ENCODE results near the gene RPL41. TPM values are rescaled to one million over a fixed set of nuclear protein-coding genes. Genes with fewer than 3 reads are reported as not detected.

RPL41 gene
- total and polyA plus RNA-seq, 9 of the 15 experiments (the other 6 are each of a cell fraction or from before 2014, with no cell fraction given), result 3,403 to 11,276 (median 5,604) TPM

GRCh38 chr12:56126732-56127239 lies 10.4 kb downstream of the RPL41 start (continued):
- TF ChIP-seq ETV6 (IDR thresholded peaks at IDR 0.05; ENCODE audit: borderline replicate concordance in 1 of 2, low read depth in 2 of 2, low read length in 1 of 2) (peak in 1 of 2 experiments; percentile 88; a peak in 2 of 4 replicates), ETV6 (CRISPR knock-in tag; IDR thresholded peaks at IDR 0.05; ENCODE audit: borderline replicate concordance) (no peak), SMAD1 (IDR thresholded peaks at IDR 0.05; ENCODE audit: low read depth, low read length, partially characterized antibody) (peak; percentile 82), ATF3 (IDR thresholded peaks at IDR 0.05) (peak; percentile 86), ATF3 (CRISPR knock-in tag; conservative IDR thresholded peaks at IDR 0.05) (no peak), RBFOX2 (IDR thresholded peaks at IDR 0.05; ENCODE audit: low read depth, low read length) (peak; percentile 58), ZNF175 (CRISPR knock-in tag; IDR thresholded peaks at IDR 0.05; ENCODE audit: low read depth) (0 out of 2 replicates have a peak, but pooled peaks have one; percentile 68), REST (IDR thresholded peaks at IDR 0.05; ENCODE audit: borderline replicate concordance) (peak; percentile 53; the same call in 1 of the 2 replicates), REST (CRISPR knock-in tag; IDR thresholded peaks at IDR 0.05; ENCODE audit: low read depth) (no peak), ZSCAN32 (CRISPR knock-in tag; IDR thresholded peaks at IDR 0.05) (peak; percentile 37; the same call in 1 of the 2 replicates), ETV1 (tag; conservative IDR thresholded peaks at IDR 0.05; ENCODE audit: low read depth) (peak; percentile 79)

All from K562 (cell line).